ENCODE measurements around the gene PPP4R4. TPM values are rescaled to one million over a fixed set of nuclear protein-coding genes. Genes with fewer than 3 reads are reported as not detected.

PPP4R4 gene
- total and polyA plus RNA-seq, 2 experiments from 2014 or later, result 3.0 to 11.1 TPM

GRCh38 chr14:94165744-94166143 lies 8.4 kb upstream of the PPP4R4 start:
- Histone ChIP-seq H3K4me2 (no peak overlapping the region), H2AFZ (peak overlapping the region; percentile 99), H3K36me3 (ENCODE audit: insufficient read depth) (no peaks in the 10 kb centered on the region), H3K79me2 (replicated peaks; ENCODE audit: insufficient read depth) (no peaks in the 10 kb centered on the region), H3K4me3 (no peak overlapping the region), H3K4me1 (ENCODE audit: insufficient read depth) (peaks cover 17% of the 10 kb centered on the region), H3K9me2 (ENCODE audit: insufficient read depth) (no peaks in the 10 kb centered on the region), H3F3A (replicated peaks; ENCODE audit: low read depth) (no peaks in the 10 kb centered on the region), H3K27me3 (ENCODE audit: insufficient read depth) (peaks cover 11% of the 10 kb centered on the region), H3K27ac (ENCODE audit: low read depth) (no peak overlapping the region), H4K20me1 (replicated peaks; ENCODE audit: insufficient read depth) (no peaks in the 10 kb centered on the region)
- peak; percentile 44 for ATAC-seq
- no peak for TF ChIP-seq EZH2 (IDR thresholded peaks at IDR 0.05; ENCODE audit: low read depth, unreplicated experiment)
- no peak for TF ChIP-seq JUNB (IDR thresholded peaks at IDR 0.05; ENCODE audit: unreplicated experiment)
- TF ChIP-seq ZNF331 (CRISPR knock-in tag; IDR thresholded peaks at IDR 0.05; ENCODE audit: low read depth), result no peak
- no peaks in the 10 kb centered on the region for H3K36me3 Mint-ChIP-seq (ENCODE audit: low read depth)
- H3K4me1 Mint-ChIP-seq, result peaks cover 25% of the 10 kb centered on the region
- DNase-seq (ENCODE audit: low spot score), result no peak
- no peak overlapping the region for H3K4me3 Mint-ChIP-seq
- no peaks in the 10 kb centered on the region; the same call in 2 of the 3 replicates for H3K9me3 Mint-ChIP-seq
- peaks cover 12% of the 10 kb centered on the region for H3K27me3 Mint-ChIP-seq (ENCODE audit: insufficient read depth, low read depth, poor library complexity)
- no peak overlapping the region for H3K27ac Mint-ChIP-seq

GRCh38 chr14:94170136-94170535 lies 4.0 kb upstream of the PPP4R4 start:
- H3K36me3 Mint-ChIP-seq (ENCODE audit: low read depth), result no peaks in the 10 kb centered on the region; the same call in 2 of the 3 replicates
- Histone ChIP-seq H4K20me1 (replicated peaks; ENCODE audit: insufficient read depth) (no peaks in the 10 kb centered on the region), H3K4me2 (no peak overlapping the region), H3K9me2 (ENCODE audit: insufficient read depth) (no peaks in the 10 kb centered on the region), H3K4me1 (ENCODE audit: insufficient read depth) (peaks cover 11% of the 10 kb centered on the region), H3K36me3 (ENCODE audit: insufficient read depth) (no peaks in the 10 kb centered on the region), H3K4me3 (no peak overlapping the region), H2AFZ (no peak overlapping the region), H3K27me3 (ENCODE audit: insufficient read depth) (peaks cover 22% of the 10 kb centered on the region), H3K79me2 (replicated peaks; ENCODE audit: insufficient read depth) (no peaks in the 10 kb centered on the region), H3F3A (replicated peaks; ENCODE audit: low read depth) (peaks cover 4% of the 10 kb centered on the region; the same call in 1 of the 2 replicates), H3K27ac (ENCODE audit: low read depth) (no peak overlapping the region)
- no peak for ATAC-seq
- H3K27me3 Mint-ChIP-seq (ENCODE audit: insufficient read depth, low read depth, poor library complexity), result peaks cover 10% of the 10 kb centered on the region
- peaks cover 13% of the 10 kb centered on the region for H3K4me1 Mint-ChIP-seq
- no peak overlapping the region for H3K27ac Mint-ChIP-seq
- no peak overlapping the region for H3K4me3 Mint-ChIP-seq
- no peaks in the 10 kb centered on the region; the same call in 2 of the 3 replicates for H3K9me3 Mint-ChIP-seq
- DNase-seq (ENCODE audit: low spot score), result no peak
- TF ChIP-seq STAT1 (IDR thresholded peaks at IDR 0.05; ENCODE audit: unreplicated experiment), result no peak
- no peak for TF ChIP-seq EZH2phosphoT487 (IDR thresholded peaks at IDR 0.05; ENCODE audit: unreplicated experiment)
- no peak for TF ChIP-seq NANOG (IDR thresholded peaks at IDR 0.05; ENCODE audit: borderline replicate concordance)
- no peak for TF ChIP-seq POLR2AphosphoS5 (IDR thresholded peaks at IDR 0.05; ENCODE audit: low read depth)
- no peak for TF ChIP-seq CREB1 (CRISPR knock-in tag; IDR thresholded peaks at IDR 0.05; ENCODE audit: low read depth)
- TF ChIP-seq REST (IDR thresholded peaks at IDR 0.05; ENCODE audit: unreplicated experiment), result no peak
- TF ChIP-seq ZNF331 (CRISPR knock-in tag; IDR thresholded peaks at IDR 0.05; ENCODE audit: low read depth), result no peak
- TF ChIP-seq ZNF114 (CRISPR knock-in tag; IDR thresholded peaks at IDR 0.05), result no peak
- TF ChIP-seq ZNF462 (CRISPR knock-in tag; IDR thresholded peaks at IDR 0.05), result no peak
- TF ChIP-seq ETS1 (IDR thresholded peaks at IDR 0.05), result no peak
- TF ChIP-seq JUNB (IDR thresholded peaks at IDR 0.05; ENCODE audit: unreplicated experiment), result no peak

Measured in GM23338 (cell line).